WTC11 (cell line): Measurements from ENCODE around the gene ALOXE3.

ENCODE experiments used
- CTCF ChIP-seq: fragments of 200-600 bp; IDR thresholded peaks from 2 replicates; pipeline ENCODE4 v1.8.0; 2022; ENCODE audit warnings: antibody characterized with exemption
- ETV6 ChIP-seq: sonication (generic); formaldehyde crosslinking; IDR thresholded peaks from 2 replicates; pipeline ENCODE4 v1.8.1; 2022; ENCODE audit warnings: mild to moderate bottlenecking, missing genetic modification reagents
- HMGXB4 ChIP-seq: sonication (generic); formaldehyde crosslinking; IDR thresholded peaks from 2 replicates; pipeline ENCODE4 v1.8.1; 2023; ENCODE audit warnings: mild to moderate bottlenecking, moderate library complexity, missing genetic modification reagents
- IRF2 ChIP-seq: sonication (generic); formaldehyde crosslinking; IDR thresholded peaks from 2 replicates; pipeline ENCODE4 v1.8.0; 2022; ENCODE audit warnings: low read depth, missing genetic modification reagents, borderline replicate concordance
- MAX ChIP-seq: sonication (generic); formaldehyde crosslinking; IDR thresholded peaks from 2 replicates; pipeline ENCODE4 v1.8.0; 2022; ENCODE audit warnings: mild to moderate bottlenecking, missing genetic modification reagents
- RELA ChIP-seq: sonication (generic); formaldehyde crosslinking; IDR thresholded peaks from 2 replicates; pipeline ENCODE4 v1.8.1; 2022; ENCODE audit warnings: missing genetic modification reagents, mild to moderate bottlenecking, borderline replicate concordance
- TF ChIP-seq, protein P1 (sequence below): sonication (generic); formaldehyde crosslinking; IDR thresholded peaks from 2 replicates; pipeline ENCODE4 v1.8.1; 2022; ENCODE audit warnings: low read depth, missing genetic modification reagents, borderline replicate concordance
- TF ChIP-seq, protein P2 (sequence below): sonication (generic); formaldehyde crosslinking; IDR thresholded peaks from 2 replicates; pipeline ENCODE4 v1.8.1; 2023; ENCODE audit warnings: mild to moderate bottlenecking, missing genetic modification reagents, borderline replicate concordance
- TF ChIP-seq, protein P3 (sequence below): sonication (generic); formaldehyde crosslinking; IDR thresholded peaks from 2 replicates; pipeline ENCODE4 v1.8.1; 2023; ENCODE audit warnings: mild to moderate bottlenecking, missing genetic modification reagents, moderate library complexity
- TF ChIP-seq, protein P4 (sequence below): fragments of 250-450 bp; sonication (Bioruptor Pico); conservative IDR thresholded peaks from 2 replicates; pipeline ENCODE4 v1.9.0; 2021; ENCODE audit warnings: mild to moderate bottlenecking

- TF ChIP-seq CTCF (no peak), ETV6 (CRISPR knock-in tag) (no peak), MAX (no peak), IRF2 (CRISPR knock-in tag) (no peak), RELA (CRISPR knock-in tag) (no peak), HMGXB4 (CRISPR knock-in tag) (no peak)
- TF ChIP-seq, protein P1, sequence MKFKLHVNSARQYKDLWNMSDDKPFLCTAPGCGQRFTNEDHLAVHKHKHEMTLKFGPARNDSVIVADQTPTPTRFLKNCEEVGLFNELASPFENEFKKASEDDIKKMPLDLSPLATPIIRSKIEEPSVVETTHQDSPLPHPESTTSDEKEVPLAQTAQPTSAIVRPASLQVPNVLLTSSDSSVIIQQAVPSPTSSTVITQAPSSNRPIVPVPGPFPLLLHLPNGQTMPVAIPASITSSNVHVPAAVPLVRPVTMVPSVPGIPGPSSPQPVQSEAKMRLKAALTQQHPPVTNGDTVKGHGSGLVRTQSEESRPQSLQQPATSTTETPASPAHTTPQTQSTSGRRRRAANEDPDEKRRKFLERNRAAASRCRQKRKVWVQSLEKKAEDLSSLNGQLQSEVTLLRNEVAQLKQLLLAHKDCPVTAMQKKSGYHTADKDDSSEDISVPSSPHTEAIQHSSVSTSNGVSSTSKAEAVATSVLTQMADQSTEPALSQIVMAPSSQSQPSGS: no peak
- TF ChIP-seq, protein P2, sequence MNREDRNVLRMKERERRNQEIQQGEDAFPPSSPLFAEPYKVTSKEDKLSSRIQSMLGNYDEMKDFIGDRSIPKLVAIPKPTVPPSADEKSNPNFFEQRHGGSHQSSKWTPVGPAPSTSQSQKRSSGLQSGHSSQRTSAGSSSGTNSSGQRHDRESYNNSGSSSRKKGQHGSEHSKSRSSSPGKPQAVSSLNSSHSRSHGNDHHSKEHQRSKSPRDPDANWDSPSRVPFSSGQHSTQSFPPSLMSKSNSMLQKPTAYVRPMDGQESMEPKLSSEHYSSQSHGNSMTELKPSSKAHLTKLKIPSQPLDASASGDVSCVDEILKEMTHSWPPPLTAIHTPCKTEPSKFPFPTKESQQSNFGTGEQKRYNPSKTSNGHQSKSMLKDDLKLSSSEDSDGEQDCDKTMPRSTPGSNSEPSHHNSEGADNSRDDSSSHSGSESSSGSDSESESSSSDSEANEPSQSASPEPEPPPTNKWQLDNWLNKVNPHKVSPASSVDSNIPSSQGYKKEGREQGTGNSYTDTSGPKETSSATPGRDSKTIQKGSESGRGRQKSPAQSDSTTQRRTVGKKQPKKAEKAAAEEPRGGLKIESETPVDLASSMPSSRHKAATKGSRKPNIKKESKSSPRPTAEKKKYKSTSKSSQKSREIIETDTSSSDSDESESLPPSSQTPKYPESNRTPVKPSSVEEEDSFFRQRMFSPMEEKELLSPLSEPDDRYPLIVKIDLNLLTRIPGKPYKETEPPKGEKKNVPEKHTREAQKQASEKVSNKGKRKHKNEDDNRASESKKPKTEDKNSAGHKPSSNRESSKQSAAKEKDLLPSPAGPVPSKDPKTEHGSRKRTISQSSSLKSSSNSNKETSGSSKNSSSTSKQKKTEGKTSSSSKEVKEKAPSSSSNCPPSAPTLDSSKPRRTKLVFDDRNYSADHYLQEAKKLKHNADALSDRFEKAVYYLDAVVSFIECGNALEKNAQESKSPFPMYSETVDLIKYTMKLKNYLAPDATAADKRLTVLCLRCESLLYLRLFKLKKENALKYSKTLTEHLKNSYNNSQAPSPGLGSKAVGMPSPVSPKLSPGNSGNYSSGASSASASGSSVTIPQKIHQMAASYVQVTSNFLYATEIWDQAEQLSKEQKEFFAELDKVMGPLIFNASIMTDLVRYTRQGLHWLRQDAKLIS: no peak
- TF ChIP-seq, protein P3, sequence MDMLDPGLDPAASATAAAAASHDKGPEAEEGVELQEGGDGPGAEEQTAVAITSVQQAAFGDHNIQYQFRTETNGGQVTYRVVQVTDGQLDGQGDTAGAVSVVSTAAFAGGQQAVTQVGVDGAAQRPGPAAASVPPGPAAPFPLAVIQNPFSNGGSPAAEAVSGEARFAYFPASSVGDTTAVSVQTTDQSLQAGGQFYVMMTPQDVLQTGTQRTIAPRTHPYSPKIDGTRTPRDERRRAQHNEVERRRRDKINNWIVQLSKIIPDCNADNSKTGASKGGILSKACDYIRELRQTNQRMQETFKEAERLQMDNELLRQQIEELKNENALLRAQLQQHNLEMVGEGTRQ: no peak
- TF ChIP-seq, protein P4, sequence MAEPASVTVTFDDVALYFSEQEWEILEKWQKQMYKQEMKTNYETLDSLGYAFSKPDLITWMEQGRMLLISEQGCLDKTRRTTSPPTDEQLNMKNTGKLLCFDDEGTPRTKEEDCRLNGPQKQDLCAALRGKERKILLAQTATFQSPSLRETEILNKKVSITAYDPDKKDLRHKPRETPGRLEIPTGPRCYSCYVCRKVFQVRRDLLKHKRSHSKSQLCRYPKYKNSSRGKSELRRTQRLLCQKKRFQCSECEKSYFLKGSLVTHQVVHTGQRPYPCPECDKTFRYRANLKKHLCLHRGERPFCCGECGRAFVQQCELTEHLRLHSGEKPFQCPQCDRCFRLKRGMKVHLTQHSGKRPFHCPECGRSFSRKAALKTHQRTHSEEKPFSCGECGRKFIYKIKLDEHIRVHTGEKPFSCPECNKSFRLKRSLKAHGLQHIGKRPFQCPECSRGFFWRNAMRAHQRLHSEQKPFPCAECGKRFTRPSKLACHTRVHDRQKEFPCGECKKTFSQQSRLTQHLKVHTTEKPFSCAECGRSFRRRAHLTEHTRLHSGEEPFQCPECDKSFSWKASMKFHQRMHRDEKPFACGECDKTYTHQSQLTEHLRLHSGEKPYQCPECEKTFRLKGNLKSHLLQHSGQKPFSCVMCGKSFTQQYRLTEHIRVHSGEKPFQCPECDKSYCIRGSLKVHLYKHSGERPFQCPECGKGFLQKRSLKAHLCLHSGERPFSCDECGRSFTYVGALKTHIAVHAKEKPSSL (CRISPR knock-in tag): no peak
Measured at GRCh38 chr17:8100763-8101162, 17.6 kb downstream of the ALOXE3 start.
